Measurements from ENCODE around the gene TTC39C.

DNA sequence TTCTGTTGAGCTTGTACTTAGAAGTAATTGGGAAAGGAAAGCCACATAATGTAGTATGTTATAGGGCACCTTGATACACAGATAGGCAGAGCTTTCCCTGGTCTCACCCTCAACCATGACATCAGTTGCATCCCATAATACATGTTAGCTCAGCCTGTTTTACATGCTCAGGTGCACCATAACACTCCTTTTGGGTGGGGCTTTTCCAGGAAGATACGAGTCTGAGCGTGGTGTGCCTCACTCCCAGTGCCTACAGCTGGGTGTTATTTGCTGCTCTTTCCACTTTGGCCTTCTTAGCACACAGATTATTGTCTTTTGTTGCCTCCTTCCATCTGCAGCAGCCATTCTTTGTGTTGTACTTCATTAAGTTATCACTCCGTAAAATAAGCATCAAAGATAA is 11.9 kb downstream of the TTC39C start:
- no peak for TF ChIP-seq CTCF (IDR thresholded peaks at IDR 0.05; ENCODE audit: low read depth, low read length)
- TF ChIP-seq, protein P1, sequence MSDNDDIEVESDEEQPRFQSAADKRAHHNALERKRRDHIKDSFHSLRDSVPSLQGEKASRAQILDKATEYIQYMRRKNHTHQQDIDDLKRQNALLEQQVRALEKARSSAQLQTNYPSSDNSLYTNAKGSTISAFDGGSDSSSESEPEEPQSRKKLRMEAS (IDR thresholded peaks at IDR 0.05; ENCODE audit: low read depth, low read length), result no peak

Measured in NB4 (cell line).